Upper lobe of left lung (tissue), 6 donors: ENCODE data around the gene RPS6KL1. TPM values are rescaled to one million over a fixed set of nuclear protein-coding genes. Genes with fewer than 3 reads are reported as not detected.

Experiments
- ATAC-seq, 2 donors: fragments of 200-7000 bp; cut with Tn5 transposase; one replicate each; pipeline ENCODE4 v1.9.1; 2022; ENCODE audit warnings: mild to moderate bottlenecking in 2 of 2, moderate library complexity in 2 of 2; ENCODE audit not compliant: low FRiP score in 2 of 2
- DNase-seq, 2 donors: peaks; one replicate each; pipeline ENCODE4 v3.0.0-alpha.2; 2019 to 2020
- H3K27ac ChIP-seq, 4 donors: fragments of 200-600 bp; sonication (generic); one replicate each; pipeline ENCODE4 v1.5.1; 2016 to 2019
- H3K27me3 ChIP-seq, 4 donors: fragments of 200-600 bp; sonication (generic); one replicate each; pipeline ENCODE4 v1.5.1; 2017 to 2019
- H3K36me3 ChIP-seq, 4 donors: fragments of 200-600 bp; sonication (generic); one replicate each; pipeline ENCODE4 v1.5.1; 2016 to 2019
- H3K4me1 ChIP-seq, 4 donors: fragments of 200-600 bp; sonication (generic); one replicate each; pipeline ENCODE4 v1.5.1; 2018 to 2019
- H3K4me3 ChIP-seq, 4 donors: fragments of 200-600 bp; sonication (generic); one replicate each; pipeline ENCODE4 v1.5.1; 2017 to 2019; ENCODE audit warnings: mild to moderate bottlenecking in 2 of 4, moderate library complexity in 1 of 4
- H3K9me3 ChIP-seq, 4 donors: fragments of 200-600 bp; sonication (generic); one replicate each; pipeline ENCODE4 v1.5.1; 2018 to 2019
- CTCF ChIP-seq, 6 experiments: fragments of 450-650 bp in 4 of 6; fragments of 200-600 bp in 2 of 6; sonication (generic) in 2 of 6; IDR thresholded peaks; one replicate each; pipeline ENCODE4 v1.5.1; 2016 to 2019; ENCODE audit warnings: antibody characterized with exemption in 6 of 6
- EP300 ChIP-seq, 4 donors: sonication (generic); formaldehyde crosslinking; IDR thresholded peaks; one replicate each; pipeline ENCODE4 v1.5.1; 2017; ENCODE audit warnings: antibody characterized with exemption in 4 of 4, control low read depth in 2 of 4
- POLR2A ChIP-seq, 4 donors: fragments of 450-650 bp; IDR thresholded peaks; one replicate each; pipeline ENCODE4 v1.5.1; 2016 to 2017; ENCODE audit warnings: antibody characterized with exemption in 4 of 4, mild to moderate bottlenecking in 2 of 4
- POLR2AphosphoS5 ChIP-seq, 2 donors: sonication (generic); formaldehyde crosslinking; IDR thresholded peaks; one replicate each; pipeline ENCODE4 v1.5.1; 2017; ENCODE audit warnings: antibody characterized with exemption in 2 of 2
- WGBS, 2 donors: methylation state at CpG; one replicate each; pipeline ENCODE4 v1.1.5; 2017 to 2018; 5-methylcytosine and 5-hydroxymethylcytosine counted together
- total RNA-seq, 6 donors: library from RNA; depleted of rRNA in 4 of 6; stranded (reverse); fragments of >200 nt in 4 of 6; gene quantifications; one replicate each; pipeline versions ENCODE4 v1.1.0 to v1.2.1, GENCODE V29; 2016 to 2021
- donor health status: DM: no; HTN: no; CAD: no; lungs with moderate emphysema.
- donor health status: DM: no; HTN: yes; CAD: no; lungs with severe emphysema.

The RPS6KL1 gene
- total RNA-seq, 6 donors from 2014 or later = 3.4 to 29.3 (median 7.3) TPM

GRCh38 chr14:74952697-74953484, 29.8 kb upstream of the RPS6KL1 start:
- ATAC-seq (no peak), DNase-seq (peak in 1 of 2 donors; percentile 42)
- no peaks in the 10 kb centered on the region for H3K36me3 ChIP-seq
- TF ChIP-seq POLR2A (IDR thresholded peaks at IDR 0.05) (no peak), EP300 (IDR thresholded peaks at IDR 0.05) (no peak), POLR2AphosphoS5 (IDR thresholded peaks at IDR 0.05) (no peak), CTCF (IDR thresholded peaks at IDR 0.05) (no peak)
- H3K27me3 ChIP-seq = peaks cover 0 to 11% (median 0%) of the 10 kb centered on the region in 4 donors
- H3K27ac ChIP-seq = no peak overlapping the region
- peaks cover 7 to 20% (median 15%) of the 10 kb centered on the region in 4 donors for H3K4me1 ChIP-seq
- no peaks in the 10 kb centered on the region for H3K9me3 ChIP-seq
- 71 to 77% methylated on average over 12 to 18 of the region's 18 CpGs for WGBS, 2 donors
- H3K4me3 ChIP-seq = peak overlapping the region in 1 of 4 donors; percentile 64

GRCh38 chr14:74952180-74952665, 29.2 kb upstream of the RPS6KL1 start:
- 67 to 78% methylated on average over 4 to 6 of the region's 6 CpGs for WGBS, 2 donors
- DNase-seq (no peak), ATAC-seq (no peak)
- no peak overlapping the region for H3K27ac ChIP-seq
- H3K4me3 ChIP-seq = no peak overlapping the region
- no peaks in the 10 kb centered on the region for H3K9me3 ChIP-seq
- TF ChIP-seq EP300 (IDR thresholded peaks at IDR 0.05) = no peak
- TF ChIP-seq POLR2AphosphoS5 (IDR thresholded peaks at IDR 0.05) = no peak
- TF ChIP-seq POLR2A (IDR thresholded peaks at IDR 0.05) = no peak
- no peak for TF ChIP-seq CTCF (IDR thresholded peaks at IDR 0.05)
- peaks cover 0 to 11% (median 0%) of the 10 kb centered on the region in 4 donors for H3K27me3 ChIP-seq
- no peaks in the 10 kb centered on the region for H3K36me3 ChIP-seq
- H3K4me1 ChIP-seq = peaks cover 7 to 20% (median 15%) of the 10 kb centered on the region in 4 donors

GRCh38 chr14:74951443-74952179, 28.6 kb upstream of the RPS6KL1 start:
- DNase-seq (peak in 1 of 2 donors; percentile 49), ATAC-seq (no peak)
- H3K9me3 ChIP-seq = no peaks in the 10 kb centered on the region
- H3K27me3 ChIP-seq = peaks cover 0 to 11% (median 0%) of the 10 kb centered on the region in 4 donors
- 60 to 70% methylated on average over 9 to 15 of the region's 15 CpGs for WGBS, 2 donors
- H3K4me1 ChIP-seq = peaks cover 9 to 22% (median 17%) of the 10 kb centered on the region in 4 donors
- no peaks in the 10 kb centered on the region for H3K36me3 ChIP-seq
- no peak overlapping the region for H3K4me3 ChIP-seq
- H3K27ac ChIP-seq = no peak overlapping the region
- no peak for TF ChIP-seq CTCF (IDR thresholded peaks at IDR 0.05)
- TF ChIP-seq POLR2A (IDR thresholded peaks at IDR 0.05) = no peak
- TF ChIP-seq POLR2AphosphoS5 (IDR thresholded peaks at IDR 0.05) = no peak
- no peak for TF ChIP-seq EP300 (IDR thresholded peaks at IDR 0.05)

- no peak for DNase-seq
- no peak for ATAC-seq
- peaks cover 16 to 29% (median 23%) of the 10 kb centered on the region in 4 donors for H3K4me1 ChIP-seq
- no peak overlapping the region for H3K4me3 ChIP-seq
- peaks cover 0 to 11% (median 0%) of the 10 kb centered on the region in 4 donors for H3K27me3 ChIP-seq
- H3K27ac ChIP-seq = no peak overlapping the region
- no peaks in the 10 kb centered on the region for H3K36me3 ChIP-seq
- no peaks in the 10 kb centered on the region for H3K9me3 ChIP-seq
- 85 to 92% methylated on average over 8 to 9 of the region's 9 CpGs for WGBS, 2 donors
- TF ChIP-seq CTCF (IDR thresholded peaks at IDR 0.05) (no peak), POLR2AphosphoS5 (IDR thresholded peaks at IDR 0.05) (no peak), EP300 (IDR thresholded peaks at IDR 0.05) (no peak), POLR2A (IDR thresholded peaks at IDR 0.05) (no peak)
These were observed 27.9 kb upstream of the RPS6KL1 start for GRCh38 chr14:74950795-74951442.
